Lung (tissue), 12 donors: ENCODE measurements around the gene CDKN1B. TPM values are rescaled to one million over a fixed set of nuclear protein-coding genes. Genes with fewer than 3 reads are reported as not detected.

Source experiments
- ATAC-seq: fragments of 200-7000 bp; cut with Tn5 transposase; one replicate; pipeline ENCODE4 v1.9.1; 2020; ENCODE audit warnings: moderate number of reproducible peaks; ENCODE audit not compliant: insufficient read depth, low FRiP score
- DNase-seq, 3 donors: peaks; one replicate each; pipeline ENCODE4 v3.0.0-alpha.2; 2013 to 2017
- H3K27ac ChIP-seq, 2 donors: one replicate each; pipeline ENCODE4 v1.5.1; 2013; ENCODE audit warnings: mild to moderate bottlenecking in 2 of 2, moderate library complexity in 2 of 2, control low read depth in 1 of 2, inconsistent platforms in 1 of 2, low read depth in 1 of 2, low read length in 1 of 2
- H3K27me3 ChIP-seq, 3 donors: one replicate each; pipeline ENCODE4 v1.5.1; 2013; ENCODE audit warnings: low read length in 2 of 3; ENCODE audit not compliant: control insufficient read depth in 3 of 3, insufficient read depth in 3 of 3
- H3K36me3 ChIP-seq, 4 donors: one replicate each; pipeline ENCODE4 v1.5.1; 2013; ENCODE audit warnings: low read length in 4 of 4, mild to moderate bottlenecking in 1 of 4, moderate library complexity in 1 of 4; ENCODE audit not compliant: control insufficient read depth in 4 of 4, insufficient read depth in 4 of 4
- H3K4me1 ChIP-seq, 5 donors: one replicate each; pipeline ENCODE4 v1.5.1; 2013; ENCODE audit warnings: low read length in 5 of 5, mild to moderate bottlenecking in 2 of 5, moderate library complexity in 1 of 5; ENCODE audit not compliant: control insufficient read depth in 5 of 5, insufficient read depth in 5 of 5
- H3K4me3 ChIP-seq: one replicate; pipeline ENCODE4 v1.5.1; 2013; ENCODE audit warnings: mild to moderate bottlenecking, control low read depth, moderate library complexity
- H3K9ac ChIP-seq, 2 donors: one replicate each; pipeline ENCODE4 v1.5.1; 2013; ENCODE audit warnings: low read length in 2 of 2, control low read depth in 1 of 2; ENCODE audit not compliant: insufficient read depth in 1 of 2
- H3K9me3 ChIP-seq, 4 donors: one replicate each; pipeline ENCODE4 v1.5.1; 2013; ENCODE audit warnings: low read length in 3 of 4, mild to moderate bottlenecking in 1 of 4, moderate library complexity in 1 of 4; ENCODE audit not compliant: control insufficient read depth in 4 of 4, insufficient read depth in 3 of 4
- CTCF ChIP-seq: IDR thresholded peaks from 2 replicates; pipeline ENCODE4 v1.5.1; 2012; ENCODE audit warnings: mild to moderate bottlenecking; ENCODE audit errors: control extremely low read depth, extremely low read depth
- WGBS, 2 donors: extraction: QIAGEN DNeasy Blood & Tissue Kit; methylation state at CpG; one replicate each; pipeline ENCODE4 v1.1.7; 2013; 5-methylcytosine and 5-hydroxymethylcytosine counted together
- polyA plus RNA-seq, 2 donors: library from polyadenylated mRNA; stranded (reverse); fragments of 200-250 nt; gene quantifications; one replicate each; pipeline ENCODE4 v1.2.1, GENCODE V29; 2013
- total RNA-seq, 2 donors: library from RNA; depleted of rRNA in 1 of 2; stranded (reverse); fragments of >200 nt in 1 of 2; gene quantifications; one replicate each; pipeline ENCODE4 v1.2.1, GENCODE V29; 2014 to 2021
- donor health status: control.
- donor health status: control.
- donor health status: Bipolar disorder and iron deficiency.
- donor health status: healthy.
- donor health status: DM: yes; HTN: yes; CAD: no.

CDKN1B gene
- total and polyA plus RNA-seq, 4 donors = 27.3 to 89.4 (median 39.9) TPM

GRCh38 chr12:12683725-12684124 is 33.4 kb upstream of the CDKN1B start:
- H3K27ac ChIP-seq = no peak overlapping the region
- no peak overlapping the region for H3K9ac ChIP-seq
- DNase-seq (peak in 2 of 3 donors; percentile 18 to 21), ATAC-seq (no peak)
- peaks cover 0 to 5% (median 0%) of the 10 kb centered on the region in 5 donors for H3K4me1 ChIP-seq
- WGBS, 2 donors = 64 to 83% methylated on average over 3 of the region's 3 CpGs
- TF ChIP-seq CTCF = no peak
- no peaks in the 10 kb centered on the region for H3K36me3 ChIP-seq
- H3K9me3 ChIP-seq = no peaks in the 10 kb centered on the region
- no peak overlapping the region for H3K4me3 ChIP-seq
- peaks cover 0 to 3% (median 0%) of the 10 kb centered on the region in 3 donors for H3K27me3 ChIP-seq

GRCh38 chr12:12684375-12685106 is 32.6 kb upstream of the CDKN1B start:
- no peak overlapping the region for H3K4me3 ChIP-seq
- ATAC-seq = no peak
- WGBS, 2 donors = 14 to 19% methylated on average over 5 of the region's 5 CpGs
- H3K9me3 ChIP-seq = no peaks in the 10 kb centered on the region
- peaks cover 0 to 5% (median 0%) of the 10 kb centered on the region in 5 donors for H3K4me1 ChIP-seq
- H3K27me3 ChIP-seq = peaks cover 0 to 3% (median 0%) of the 10 kb centered on the region in 3 donors
- no peak for TF ChIP-seq CTCF
- H3K27ac ChIP-seq = no peak overlapping the region
- H3K36me3 ChIP-seq = no peaks in the 10 kb centered on the region
- H3K9ac ChIP-seq = no peak overlapping the region
- DNase-seq = peak; percentile 70 to 80 (median 75)

GRCh38 chr12:12685305-12685704 is 31.9 kb upstream of the CDKN1B start:
- TF ChIP-seq CTCF = no peak
- no peaks in the 10 kb centered on the region for H3K9me3 ChIP-seq
- ATAC-seq (no peak), DNase-seq (no peak)
- no peak overlapping the region for H3K27ac ChIP-seq
- no peak overlapping the region for H3K4me3 ChIP-seq
- 69 to 78% methylated on average over 4 of the region's 4 CpGs for WGBS, 2 donors
- peaks cover 0 to 3% (median 0%) of the 10 kb centered on the region in 3 donors for H3K27me3 ChIP-seq
- peaks cover 0 to 5% (median 0%) of the 10 kb centered on the region in 5 donors for H3K4me1 ChIP-seq
- no peaks in the 10 kb centered on the region for H3K36me3 ChIP-seq
- H3K9ac ChIP-seq = no peak overlapping the region
